Breast epithelium (tissue), 4 donors: ENCODE results near the gene SORBS2. TPM values are rescaled to one million over a fixed set of nuclear protein-coding genes. Genes with fewer than 3 reads are reported as not detected.

Experiments used
- DNase-seq, 2 donors: peaks; one replicate each; pipeline ENCODE4 v3.0.0-alpha.2; 2019; ENCODE audit warnings: low spot score in 2 of 2
- H3K27ac ChIP-seq, 2 donors: fragments of 200-600 bp; sonication (generic) in 1 of 2; one replicate each; pipeline ENCODE4 v1.5.1; 2016 to 2019; ENCODE audit warnings: mild to moderate bottlenecking in 1 of 2
- H3K27me3 ChIP-seq, 2 donors: fragments of 200-600 bp; sonication (generic) in 1 of 2; one replicate each; pipeline versions ENCODE4 v1.5.1 to v1.6.0; 2017 to 2019; ENCODE audit warnings: control low read depth in 1 of 2, mild to moderate bottlenecking in 1 of 2
- H3K36me3 ChIP-seq: fragments of 200-600 bp; one replicate; pipeline ENCODE4 v1.5.1; 2019
- H3K4me1 ChIP-seq, 2 donors: fragments of 200-600 bp; sonication (generic); one replicate each; pipeline ENCODE4 v1.5.1; 2016 to 2019; ENCODE audit warnings: control low read depth in 1 of 2
- H3K4me3 ChIP-seq, 3 donors: fragments of 200-600 bp; sonication (generic); 1 replicate in 2 of 3; 2 replicates in 1 of 3; pipeline ENCODE4 v1.5.1; 2016 to 2019; ENCODE audit warnings: mild to moderate bottlenecking in 3 of 3, moderate library complexity in 2 of 3
- H3K9me3 ChIP-seq, 2 donors: fragments of 200-600 bp; sonication (generic) in 1 of 2; one replicate each; pipeline ENCODE4 v1.5.1; 2016 to 2019; ENCODE audit warnings: control low read depth in 1 of 2
- CTCF ChIP-seq, 3 donors: fragments of 450-650 bp; IDR thresholded peaks; one replicate each; pipeline ENCODE4 v1.5.1; 2016 to 2017; ENCODE audit warnings: antibody characterized with exemption in 3 of 3, mild to moderate bottlenecking in 3 of 3, moderate library complexity in 3 of 3
- POLR2A ChIP-seq: fragments of 450-650 bp; IDR thresholded peaks from one replicate; pipeline ENCODE4 v1.6.1; 2016; ENCODE audit warnings: antibody characterized with exemption, mild to moderate bottlenecking, moderate library complexity
- POLR2AphosphoS5 ChIP-seq, 3 donors: sonication (generic); formaldehyde crosslinking; IDR thresholded peaks; one replicate each; pipeline ENCODE4 v1.6.1; 2017; ENCODE audit warnings: antibody characterized with exemption in 3 of 3
- intact Hi-C: fragments of 100-400 bp; cut with DNase I; formaldehyde crosslinking; loops from one replicate; pipeline ENCODE4 v1.15.1; 2023; ENCODE audit warnings: low total_unique reads
- total RNA-seq, 3 donors: library from RNA; depleted of rRNA; stranded (reverse); fragments of >200 nt; gene quantifications; one replicate each; pipeline ENCODE4 v1.1.0, GENCODE V29; 2016

The SORBS2 gene
- total RNA-seq, 3 donors from 2014 or later = 21.8 to 132 (median 105) TPM

- Histone ChIP-seq H3K36me3 (no peaks in the 10 kb centered on the region), H3K9me3 (no peaks in the 10 kb centered on the region), H3K4me1 (no peaks in the 10 kb centered on the region), H3K4me3 (no peak overlapping the region), H3K27ac (no peak overlapping the region), H3K27me3 (no peaks in the 10 kb centered on the region)
- intact Hi-C loops = loop anchor here (10.0 kb wide), 1 partner anchor 394 kb away; no protein-coding TSS in a partner anchor
- DNase-seq = no peak
- TF ChIP-seq CTCF (IDR thresholded peaks at IDR 0.05) (peak; percentile 21 to 64 (median 53)), POLR2A (no peak)
Observed at GRCh38 chr4:185640811-185641675, 171.0 kb downstream of the SORBS2 start.

DNA sequence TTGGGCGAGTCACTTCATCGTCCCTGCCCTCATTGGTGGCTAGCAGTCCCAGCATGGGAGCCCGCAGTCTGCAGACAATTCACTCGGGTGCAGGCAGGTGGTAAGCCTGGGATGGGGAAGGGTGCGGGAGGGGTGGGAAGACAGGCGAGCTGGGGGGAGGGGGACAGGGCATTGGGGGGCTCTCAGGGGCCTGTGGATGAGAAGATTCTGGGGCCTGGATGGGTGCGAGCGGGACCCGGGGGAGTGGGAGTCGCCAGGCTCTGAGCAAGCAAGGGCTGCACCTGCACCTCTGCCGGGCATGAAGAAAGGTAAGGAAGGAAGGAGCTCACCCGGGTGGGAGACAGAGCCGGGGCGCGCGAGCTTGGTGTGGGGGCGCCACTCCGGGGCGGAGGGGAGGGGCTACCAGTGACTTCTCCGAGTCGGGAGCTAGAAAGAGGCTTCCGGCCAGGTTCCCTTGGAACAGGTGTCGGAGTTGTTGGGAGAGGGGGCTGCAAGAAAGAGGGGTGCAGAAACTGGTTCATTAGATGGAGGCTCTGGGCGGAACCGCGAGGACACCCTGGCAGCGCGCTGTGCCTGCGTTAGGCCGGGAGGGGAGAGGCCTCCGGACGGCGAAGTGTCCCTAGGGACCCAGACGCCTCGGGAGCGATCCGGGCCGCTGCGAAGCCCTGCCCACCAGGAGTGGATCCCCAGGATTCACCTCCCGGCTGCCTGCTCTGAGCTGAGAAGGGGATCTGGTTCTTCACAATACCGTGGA lies 173.3 kb downstream of the SORBS2 start:
- Histone ChIP-seq H3K27me3 (no peaks in the 10 kb centered on the region), H3K4me3 (peak overlapping the region in 2 of 3 donors; percentile 4 to 12), H3K27ac (peak overlapping the region in 1 of 2 donors; percentile 65), H3K9me3 (peaks cover 0 to 6% of the 10 kb centered on the region in 2 donors), H3K4me1 (no peaks in the 10 kb centered on the region), H3K36me3 (no peaks in the 10 kb centered on the region)
- TF ChIP-seq POLR2A = no peak
- no peak for TF ChIP-seq POLR2AphosphoS5 (IDR thresholded peaks at IDR 0.05)
- TF ChIP-seq CTCF (IDR thresholded peaks at IDR 0.05) = no peak
- no peak for DNase-seq
- intact Hi-C loops = no loop called here

GRCh38 chr4:185638093-185638492 lies 173.9 kb downstream of the SORBS2 start:
- Histone ChIP-seq H3K4me1 (no peaks in the 10 kb centered on the region), H3K4me3 (no peak overlapping the region), H3K27me3 (no peaks in the 10 kb centered on the region), H3K9me3 (peaks cover 0 to 7% of the 10 kb centered on the region in 2 donors), H3K27ac (peak overlapping the region in 1 of 2 donors; percentile 65), H3K36me3 (no peaks in the 10 kb centered on the region)
- TF ChIP-seq CTCF (IDR thresholded peaks at IDR 0.05) = no peak
- no peak for DNase-seq
- intact Hi-C loops = no loop called here

GRCh38 chr4:185637163-185637875 lies 174.7 kb downstream of the SORBS2 start:
- no peaks in the 10 kb centered on the region for H3K4me1 ChIP-seq
- peak in 1 of 2 donors; percentile 42 for DNase-seq
- intact Hi-C loops = no loop called here
- no peak overlapping the region for H3K4me3 ChIP-seq
- peaks cover 0 to 7% of the 10 kb centered on the region in 2 donors for H3K9me3 ChIP-seq
- no peaks in the 10 kb centered on the region for H3K27me3 ChIP-seq
- TF ChIP-seq CTCF (IDR thresholded peaks at IDR 0.05) = no peak
- TF ChIP-seq POLR2A = no peak
- no peak for TF ChIP-seq POLR2AphosphoS5 (IDR thresholded peaks at IDR 0.05)
- no peaks in the 10 kb centered on the region for H3K36me3 ChIP-seq
- peak overlapping the region; percentile 10 to 19 for H3K27ac ChIP-seq
